Breast epithelium (tissue), 3 donors: ENCODE measurements around the gene FAM177A1.

ENCODE experiments used
- POLR2A ChIP-seq: fragments of 450-650 bp; IDR thresholded peaks from one replicate; pipeline ENCODE4 v1.6.1; 2016; ENCODE audit warnings: antibody characterized with exemption, mild to moderate bottlenecking, moderate library complexity
- POLR2AphosphoS5 ChIP-seq, 3 donors: sonication (generic); formaldehyde crosslinking; IDR thresholded peaks; one replicate each; pipeline ENCODE4 v1.6.1; 2017; ENCODE audit warnings: antibody characterized with exemption in 3 of 3
- TF ChIP-seq, protein P1 (sequence below), 3 donors: fragments of 450-650 bp; IDR thresholded peaks; one replicate each; pipeline ENCODE4 v1.5.1; 2016 to 2017; ENCODE audit warnings: antibody characterized with exemption in 3 of 3, mild to moderate bottlenecking in 3 of 3, moderate library complexity in 3 of 3

DNA sequence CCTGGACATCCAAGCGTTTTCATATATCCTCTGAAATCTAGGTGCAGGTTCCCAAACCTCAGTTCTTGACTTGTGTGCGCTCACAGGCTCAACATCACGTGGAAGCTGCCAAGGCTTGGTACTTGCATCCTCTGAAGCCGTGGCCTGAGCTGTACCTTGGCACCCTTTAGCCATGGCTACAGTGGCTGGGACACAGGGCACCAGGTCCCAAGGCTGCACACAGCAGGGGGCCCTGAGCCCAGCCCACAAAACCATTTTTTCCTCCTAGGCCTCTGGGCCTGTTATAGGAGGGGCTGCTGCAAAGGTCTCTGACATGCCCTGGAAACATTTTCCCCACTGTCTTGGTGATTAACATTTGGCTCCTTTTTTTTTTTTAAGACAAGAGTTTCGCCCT, 11.6 kb upstream of the FAM177A1 start:
- TF ChIP-seq, protein P1, sequence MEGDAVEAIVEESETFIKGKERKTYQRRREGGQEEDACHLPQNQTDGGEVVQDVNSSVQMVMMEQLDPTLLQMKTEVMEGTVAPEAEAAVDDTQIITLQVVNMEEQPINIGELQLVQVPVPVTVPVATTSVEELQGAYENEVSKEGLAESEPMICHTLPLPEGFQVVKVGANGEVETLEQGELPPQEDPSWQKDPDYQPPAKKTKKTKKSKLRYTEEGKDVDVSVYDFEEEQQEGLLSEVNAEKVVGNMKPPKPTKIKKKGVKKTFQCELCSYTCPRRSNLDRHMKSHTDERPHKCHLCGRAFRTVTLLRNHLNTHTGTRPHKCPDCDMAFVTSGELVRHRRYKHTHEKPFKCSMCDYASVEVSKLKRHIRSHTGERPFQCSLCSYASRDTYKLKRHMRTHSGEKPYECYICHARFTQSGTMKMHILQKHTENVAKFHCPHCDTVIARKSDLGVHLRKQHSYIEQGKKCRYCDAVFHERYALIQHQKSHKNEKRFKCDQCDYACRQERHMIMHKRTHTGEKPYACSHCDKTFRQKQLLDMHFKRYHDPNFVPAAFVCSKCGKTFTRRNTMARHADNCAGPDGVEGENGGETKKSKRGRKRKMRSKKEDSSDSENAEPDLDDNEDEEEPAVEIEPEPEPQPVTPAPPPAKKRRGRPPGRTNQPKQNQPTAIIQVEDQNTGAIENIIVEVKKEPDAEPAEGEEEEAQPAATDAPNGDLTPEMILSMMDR (IDR thresholded peaks at IDR 0.05) = no peak
- TF ChIP-seq POLR2A = no peak
- TF ChIP-seq POLR2AphosphoS5 (IDR thresholded peaks at IDR 0.05) = no peak
